HEK293 (cell line): Measurements from ENCODE around the gene DPYSL4.

Experiments
- CTCF ChIA-PET: fragments of 350-600 bp; formaldehyde crosslinking; extraction: SDS; loops from one replicate; lab custom pipeline; 2021; ENCODE audit warnings: antibody characterized with exemption; lab: Yijun Ruan, JAX
- POLR2A ChIA-PET: fragments of 300-600 bp; formaldehyde crosslinking; extraction: SDS; loops from one replicate; lab custom pipeline; 2020; ENCODE audit warnings: antibody characterized with exemption, inconsistent platforms; lab: Yijun Ruan, JAX
- H3K27ac ChIP-seq: fragments of 200-500 bp; sonication (Bioruptor generic); 2 replicates; pipeline ENCODE4 v1.5.1; 2014; ENCODE audit warnings: low read depth, low read length, control low read depth, inconsistent platforms; ENCODE audit errors: extremely low read depth
- H3K36me3 ChIP-seq, 2 experiments: fragments of 200-500 bp in 1 of 2; sonication (Bioruptor generic) in 1 of 2; 1 replicate in 1 of 2; 2 replicates in 1 of 2; pipeline ENCODE4 v1.5.1; 2014 to 2017; ENCODE audit warnings: inconsistent platforms in 2 of 2, low read length in 2 of 2; ENCODE audit not compliant: control insufficient read depth in 2 of 2, insufficient read depth in 1 of 2
- H3K4me1 ChIP-seq: fragments of 200-500 bp; sonication (Bioruptor generic); 2 replicates; pipeline ENCODE4 v1.5.1; 2014; ENCODE audit warnings: mild to moderate bottlenecking, low read length, inconsistent platforms; ENCODE audit not compliant: control insufficient read depth, insufficient read depth
- H3K4me3 ChIP-seq: 2 replicates; pipeline ENCODE4 v1.5.1; 2011; ENCODE audit warnings: low read depth, mild to moderate bottlenecking, control low read depth, low read length, moderate library complexity
- H3K9me3 ChIP-seq: fragments of 200-500 bp; sonication (Bioruptor generic); 2 replicates; pipeline ENCODE4 v1.5.1; 2014; ENCODE audit warnings: low read depth, low read length, inconsistent platforms; ENCODE audit not compliant: control insufficient read depth, insufficient read depth
- AEBP2 ChIP-seq: fragments of 450-650 bp; formaldehyde crosslinking; IDR thresholded peaks from 2 replicates; pipeline ENCODE4 v1.5.1; 2016; ENCODE audit warnings: missing biosample characterization, missing genetic modification characterization, borderline replicate concordance
- INSM2 ChIP-seq: fragments of 450-650 bp; formaldehyde crosslinking; IDR thresholded peaks from 2 replicates; pipeline ENCODE4 v1.5.1; 2016; ENCODE audit warnings: missing biosample characterization, missing genetic modification characterization
- MYNN ChIP-seq: fragments of 450-650 bp; formaldehyde crosslinking; IDR thresholded peaks from 2 replicates; pipeline ENCODE4 v1.5.1; 2016; ENCODE audit warnings: missing biosample characterization, missing genetic modification characterization, borderline replicate concordance
- SCRT2 ChIP-seq: fragments of 450-650 bp; formaldehyde crosslinking; IDR thresholded peaks from 2 replicates; pipeline ENCODE4 v1.5.1; 2016; ENCODE audit warnings: missing biosample characterization, missing genetic modification characterization
- ZIC2 ChIP-seq: fragments of 450-650 bp; formaldehyde crosslinking; IDR thresholded peaks from 2 replicates; pipeline ENCODE4 v1.5.1; 2016; ENCODE audit warnings: missing biosample characterization, missing genetic modification characterization
- ZNF114 ChIP-seq: fragments of 450-650 bp; formaldehyde crosslinking; IDR thresholded peaks from 2 replicates; pipeline ENCODE4 v1.5.0; 2017; ENCODE audit warnings: missing biosample characterization, missing genetic modification characterization
- ZNF239 ChIP-seq: fragments of 450-650 bp; formaldehyde crosslinking; IDR thresholded peaks from 2 replicates; pipeline ENCODE4 v1.5.1; 2016; ENCODE audit warnings: missing biosample characterization, missing genetic modification characterization
- ZNF341 ChIP-seq: fragments of 450-650 bp; formaldehyde crosslinking; IDR thresholded peaks from 2 replicates; pipeline ENCODE4; 2016; ENCODE audit warnings: low read depth, missing biosample characterization, missing genetic modification characterization
- ZNF558 ChIP-seq: fragments of 450-650 bp; formaldehyde crosslinking; IDR thresholded peaks from 2 replicates; pipeline ENCODE4 v1.5.1; 2016; ENCODE audit warnings: missing biosample characterization, missing genetic modification characterization
- ZNF580 ChIP-seq: fragments of 450-650 bp; formaldehyde crosslinking; IDR thresholded peaks from 2 replicates; pipeline ENCODE4 v1.5.1; 2016; ENCODE audit warnings: missing biosample characterization, missing genetic modification characterization
- ZNF707 ChIP-seq: fragments of 450-650 bp; formaldehyde crosslinking; IDR thresholded peaks from 2 replicates; pipeline ENCODE4 v1.5.1; 2016; ENCODE audit warnings: missing biosample characterization, missing genetic modification characterization
- ZSCAN23 ChIP-seq: fragments of 450-650 bp; formaldehyde crosslinking; IDR thresholded peaks from 2 replicates; pipeline ENCODE4 v1.5.1; 2016; ENCODE audit warnings: missing biosample characterization, missing genetic modification characterization
- TF ChIP-seq, protein P1 (sequence below): fragments of 450-650 bp; formaldehyde crosslinking; conservative IDR thresholded peaks from 2 replicates; pipeline ENCODE4 v1.5.1; 2016; ENCODE audit warnings: low read depth, missing biosample characterization, missing genetic modification characterization
- TF ChIP-seq, protein P2 (sequence below): fragments of 450-650 bp; IDR thresholded peaks from 2 replicates; pipeline ENCODE4 v1.5.1; 2018; ENCODE audit warnings: missing biosample characterization, missing genetic modification characterization

DPYSL4 gene

DNA sequence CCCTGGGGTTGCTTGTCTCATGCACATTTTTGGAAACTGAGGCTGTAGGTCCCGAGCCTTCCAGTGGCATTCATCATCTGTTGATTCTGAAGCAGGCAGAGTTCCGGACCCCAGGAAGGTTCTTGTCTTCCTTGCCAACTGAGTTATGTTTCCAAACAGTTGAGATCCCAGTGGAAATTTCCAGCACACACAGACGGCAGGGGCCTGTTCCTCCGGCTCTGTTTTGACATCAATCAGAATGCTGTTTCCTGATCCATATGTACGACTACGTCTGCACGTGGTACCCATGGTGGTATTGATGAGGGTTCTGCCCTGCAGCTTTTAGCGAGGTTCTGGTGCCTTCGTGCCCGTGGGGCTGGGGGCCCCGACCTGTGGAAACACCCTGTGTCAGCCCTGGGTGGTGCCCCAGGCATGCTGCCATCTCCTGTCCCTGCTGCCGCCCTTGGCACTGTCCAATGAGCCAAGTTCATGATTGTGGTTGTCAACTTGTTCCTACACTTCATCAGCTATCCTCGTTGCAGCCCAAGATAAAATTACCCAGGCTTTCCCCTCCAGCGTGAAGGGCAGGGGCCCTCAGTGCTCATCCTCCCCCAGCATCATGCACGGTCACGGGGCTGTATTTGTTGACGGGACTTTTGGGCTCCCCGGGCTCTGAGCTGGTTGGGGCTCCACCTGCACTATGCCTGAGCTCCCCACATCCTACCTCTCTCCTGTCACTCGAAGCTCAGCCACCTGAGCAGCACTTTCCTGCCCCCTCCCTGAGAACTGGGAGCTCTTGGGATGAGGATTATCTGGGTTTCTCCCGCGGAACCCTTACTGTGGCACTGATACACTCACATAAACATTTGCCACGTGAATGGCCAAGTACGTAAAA lies 7.8 kb upstream of the DPYSL4 start:
- no peaks in the 10 kb centered on the region for H3K9me3 ChIP-seq
- H3K4me1 ChIP-seq: no peaks in the 10 kb centered on the region
- no peak for TF ChIP-seq ZNF558 (tag by site-specific recombination)
- no peak for TF ChIP-seq ZIC2 (tag by site-specific recombination)
- TF ChIP-seq ZSCAN23 (tag by site-specific recombination): no peak
- no peak for TF ChIP-seq ZNF707
- H3K4me3 ChIP-seq: no peak overlapping the region
- ChIA-PET POLR2A (no interaction called here), CTCF (no interaction called here)
- no peaks in the 10 kb centered on the region for H3K36me3 ChIP-seq
- no peak overlapping the region for H3K27ac ChIP-seq

DNA sequence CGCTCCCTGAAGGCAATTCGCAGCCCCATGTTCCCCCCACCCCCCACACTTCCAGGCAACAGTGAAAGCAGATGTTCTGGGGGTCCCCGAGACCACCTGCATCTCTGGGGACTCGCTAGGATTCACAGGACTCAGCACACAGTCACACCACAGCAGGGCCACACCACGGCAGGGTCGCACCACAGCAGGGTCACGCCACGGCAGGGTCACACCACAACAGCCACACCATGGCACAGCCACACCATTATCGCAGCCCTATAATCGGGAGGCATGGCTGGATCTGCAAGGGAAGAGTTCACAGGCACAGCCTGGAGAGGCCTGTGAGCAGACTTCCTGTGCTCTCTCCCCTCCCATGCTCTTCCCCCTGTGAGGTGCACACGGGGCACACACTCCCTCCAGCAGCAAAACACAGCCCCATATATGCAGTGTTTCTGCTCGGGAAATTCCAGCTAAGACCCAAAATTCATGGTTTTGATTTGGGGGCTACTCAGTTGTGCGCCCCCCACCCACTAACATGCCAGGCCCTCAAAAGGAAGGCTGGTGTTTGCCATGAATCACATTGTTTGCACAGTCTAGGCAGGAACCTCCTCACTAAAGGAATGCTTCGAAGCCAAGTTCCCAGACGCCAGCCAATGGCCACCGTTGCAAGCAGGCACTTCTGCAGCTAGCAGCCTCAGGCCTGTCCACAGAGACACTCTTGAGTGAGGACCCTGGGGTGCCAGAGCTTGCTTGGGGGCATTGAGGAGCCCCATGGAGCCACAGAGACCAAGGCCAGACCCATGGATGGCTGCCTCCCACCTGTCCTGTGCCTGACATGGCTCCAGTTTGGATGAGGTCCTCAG lies 7.0 kb upstream of the DPYSL4 start:
- H3K4me1 ChIP-seq: no peaks in the 10 kb centered on the region
- ChIA-PET CTCF (no interaction called here), POLR2A (no interaction called here)
- no peaks in the 10 kb centered on the region for H3K9me3 ChIP-seq
- no peak for TF ChIP-seq SCRT2 (tag by site-specific recombination)
- TF ChIP-seq AEBP2 (tag by site-specific recombination): no peak
- no peak for TF ChIP-seq ZNF239 (tag by site-specific recombination)
- TF ChIP-seq INSM2 (tag by site-specific recombination): no peak
- TF ChIP-seq, protein P1, sequence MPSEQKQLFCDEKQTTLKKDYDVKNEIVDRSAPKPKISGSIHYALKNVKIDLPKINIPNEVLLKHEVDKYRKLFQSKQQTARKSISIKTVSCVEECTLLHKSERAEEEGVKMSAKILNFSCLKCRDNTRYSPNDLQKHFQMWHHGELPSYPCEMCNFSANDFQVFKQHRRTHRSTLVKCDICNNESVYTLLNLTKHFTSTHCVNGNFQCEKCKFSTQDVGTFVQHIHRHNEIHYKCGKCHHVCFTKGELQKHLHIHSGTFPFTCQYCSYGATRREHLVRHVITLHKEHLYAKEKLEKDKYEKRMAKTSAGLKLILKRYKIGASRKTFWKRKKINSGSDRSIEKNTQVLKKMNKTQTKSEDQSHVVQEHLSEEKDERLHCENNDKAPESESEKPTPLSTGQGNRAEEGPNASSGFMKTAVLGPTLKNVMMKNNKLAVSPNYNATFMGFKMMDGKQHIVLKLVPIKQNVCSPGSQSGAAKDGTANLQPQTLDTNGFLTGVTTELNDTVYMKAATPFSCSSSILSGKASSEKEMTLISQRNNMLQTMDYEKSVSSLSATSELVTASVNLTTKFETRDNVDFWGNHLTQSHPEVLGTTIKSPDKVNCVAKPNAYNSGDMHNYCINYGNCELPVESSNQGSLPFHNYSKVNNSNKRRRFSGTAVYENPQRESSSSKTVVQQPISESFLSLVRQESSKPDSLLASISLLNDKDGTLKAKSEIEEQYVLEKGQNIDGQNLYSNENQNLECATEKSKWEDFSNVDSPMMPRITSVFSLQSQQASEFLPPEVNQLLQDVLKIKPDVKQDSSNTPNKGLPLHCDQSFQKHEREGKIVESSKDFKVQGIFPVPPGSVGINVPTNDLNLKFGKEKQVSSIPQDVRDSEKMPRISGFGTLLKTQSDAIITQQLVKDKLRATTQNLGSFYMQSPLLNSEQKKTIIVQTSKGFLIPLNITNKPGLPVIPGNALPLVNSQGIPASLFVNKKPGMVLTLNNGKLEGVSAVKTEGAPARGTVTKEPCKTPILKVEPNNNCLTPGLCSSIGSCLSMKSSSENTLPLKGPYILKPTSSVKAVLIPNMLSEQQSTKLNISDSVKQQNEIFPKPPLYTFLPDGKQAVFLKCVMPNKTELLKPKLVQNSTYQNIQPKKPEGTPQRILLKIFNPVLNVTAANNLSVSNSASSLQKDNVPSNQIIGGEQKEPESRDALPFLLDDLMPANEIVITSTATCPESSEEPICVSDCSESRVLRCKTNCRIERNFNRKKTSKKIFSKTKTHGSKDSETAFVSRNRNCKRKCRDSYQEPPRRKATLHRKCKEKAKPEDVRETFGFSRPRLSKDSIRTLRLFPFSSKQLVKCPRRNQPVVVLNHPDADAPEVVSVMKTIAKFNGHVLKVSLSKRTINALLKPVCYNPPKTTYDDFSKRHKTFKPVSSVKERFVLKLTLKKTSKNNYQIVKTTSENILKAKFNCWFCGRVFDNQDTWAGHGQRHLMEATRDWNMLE (tag by site-specific recombination): no peak
- no peak for TF ChIP-seq ZNF580 (tag by site-specific recombination)
- TF ChIP-seq, protein P2, sequence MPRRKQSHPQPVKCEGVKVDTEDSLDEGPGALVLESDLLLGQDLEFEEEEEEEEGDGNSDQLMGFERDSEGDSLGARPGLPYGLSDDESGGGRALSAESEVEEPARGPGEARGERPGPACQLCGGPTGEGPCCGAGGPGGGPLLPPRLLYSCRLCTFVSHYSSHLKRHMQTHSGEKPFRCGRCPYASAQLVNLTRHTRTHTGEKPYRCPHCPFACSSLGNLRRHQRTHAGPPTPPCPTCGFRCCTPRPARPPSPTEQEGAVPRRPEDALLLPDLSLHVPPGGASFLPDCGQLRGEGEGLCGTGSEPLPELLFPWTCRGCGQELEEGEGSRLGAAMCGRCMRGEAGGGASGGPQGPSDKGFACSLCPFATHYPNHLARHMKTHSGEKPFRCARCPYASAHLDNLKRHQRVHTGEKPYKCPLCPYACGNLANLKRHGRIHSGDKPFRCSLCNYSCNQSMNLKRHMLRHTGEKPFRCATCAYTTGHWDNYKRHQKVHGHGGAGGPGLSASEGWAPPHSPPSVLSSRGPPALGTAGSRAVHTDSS (tag by site-specific recombination): no peak
- no peak for TF ChIP-seq ZSCAN23 (tag by site-specific recombination)
- TF ChIP-seq ZNF114: no peak
- TF ChIP-seq ZNF341: no peak
- no peak for TF ChIP-seq MYNN (tag by site-specific recombination)
- no peaks in the 10 kb centered on the region for H3K36me3 ChIP-seq
- no peak overlapping the region for H3K4me3 ChIP-seq
- no peak overlapping the region for H3K27ac ChIP-seq
